Measurements from ENCODE around the gene KCNH5. TPM values are rescaled to one million over a fixed set of nuclear protein-coding genes. Genes with fewer than 3 reads are reported as not detected.

KCNH5 gene
- polyA plus RNA-seq, 1 donor (not counting 4 experiments of a cell fraction or from before 2014, with no cell fraction given), result 0.04 TPM

GRCh38 chr14:62778852-62779251 is 266.4 kb downstream of the KCNH5 start:
- no peaks in the 10 kb centered on the region for H3K9me3 ChIP-seq (ENCODE audit: control insufficient read depth, low read depth, low read length)
- dilution Hi-C loops (cut with MboI; ENCODE audit: extremely low pct_ligation_motif_present, low sequenced_read_pairs), result no loop called here
- no peaks in the 10 kb centered on the region for H3K79me2 ChIP-seq (ENCODE audit: control insufficient read depth, insufficient read depth, low read length)
- TF ChIP-seq CTCF (optimal IDR thresholded peaks at IDR 0.05 in 1 of 3, IDR thresholded peaks at IDR 0.05 in 1 of 3, conservative IDR thresholded peaks at IDR 0.05 in 1 of 3; ENCODE audit: extremely low read depth in 1 of 3, insufficient read depth in 2 of 3, low read length in 3 of 3) (no peak), EZH2 (IDR thresholded peaks at IDR 0.05; ENCODE audit: low read length) (no peak)
- H3K9ac ChIP-seq (ENCODE audit: control insufficient read depth, extremely low read depth, insufficient read depth, low read length), result no peak overlapping the region
- H3K4me3 ChIP-seq (ENCODE audit: control insufficient read depth in 2 of 3, extremely low read depth in 1 of 3, insufficient read depth in 2 of 3, low read depth in 1 of 3, low read length in 3 of 3), result no peak overlapping the region
- DNase-seq (ENCODE audit: low read depth, low spot score) (no peak), FAIRE-seq (no peak)
- H3K4me2 ChIP-seq (ENCODE audit: control insufficient read depth, extremely low read depth, insufficient read depth, low read depth, low read length), result no peak overlapping the region
- H3K36me3 ChIP-seq (ENCODE audit: control insufficient read depth in 2 of 2, extremely low read depth in 1 of 2, insufficient read depth in 2 of 2, low read length in 2 of 2), result no peaks in the 10 kb centered on the region
- H2AFZ ChIP-seq (ENCODE audit: control insufficient read depth, low read length), result no peak overlapping the region
- no peaks in the 10 kb centered on the region for H3K4me1 ChIP-seq (ENCODE audit: control insufficient read depth, extremely low read depth, insufficient read depth, low read length)
- H4K20me1 ChIP-seq (ENCODE audit: control insufficient read depth, extremely low read depth, insufficient read depth, low read length), result no peaks in the 10 kb centered on the region
- H3K27ac ChIP-seq (ENCODE audit: control insufficient read depth, insufficient read depth, low read length), result no peak overlapping the region
- H3K27me3 ChIP-seq (ENCODE audit: control insufficient read depth, extremely low read depth, insufficient read depth, low read length), result no peaks in the 10 kb centered on the region
- no peaks in the 10 kb centered on the region for H3K9me1 ChIP-seq (ENCODE audit: control insufficient read depth, extremely low read depth, insufficient read depth, low read length)

GRCh38 chr14:62778310-62778709 is 266.9 kb downstream of the KCNH5 start:
- no peaks in the 10 kb centered on the region for H3K27me3 ChIP-seq (ENCODE audit: control insufficient read depth, extremely low read depth, insufficient read depth, low read length)
- no peak overlapping the region for H3K27ac ChIP-seq (ENCODE audit: control insufficient read depth, insufficient read depth, low read length)
- no peaks in the 10 kb centered on the region for H3K36me3 ChIP-seq (ENCODE audit: control insufficient read depth in 2 of 2, extremely low read depth in 1 of 2, insufficient read depth in 2 of 2, low read length in 2 of 2)
- no peaks in the 10 kb centered on the region for H3K4me1 ChIP-seq (ENCODE audit: control insufficient read depth, extremely low read depth, insufficient read depth, low read length)
- DNase-seq (ENCODE audit: low read depth, low spot score) (no peak), FAIRE-seq (no peak)
- no peaks in the 10 kb centered on the region for H3K79me2 ChIP-seq (ENCODE audit: control insufficient read depth, insufficient read depth, low read length)
- dilution Hi-C loops (cut with MboI; ENCODE audit: extremely low pct_ligation_motif_present, low sequenced_read_pairs), result no loop called here
- no peak overlapping the region for H3K9ac ChIP-seq (ENCODE audit: control insufficient read depth, extremely low read depth, insufficient read depth, low read length)
- no peak overlapping the region for H3K4me2 ChIP-seq (ENCODE audit: control insufficient read depth, extremely low read depth, insufficient read depth, low read depth, low read length)
- no peaks in the 10 kb centered on the region for H4K20me1 ChIP-seq (ENCODE audit: control insufficient read depth, extremely low read depth, insufficient read depth, low read length)
- H2AFZ ChIP-seq (ENCODE audit: control insufficient read depth, low read length), result no peak overlapping the region
- H3K9me3 ChIP-seq (ENCODE audit: control insufficient read depth, low read depth, low read length), result no peaks in the 10 kb centered on the region
- TF ChIP-seq EZH2 (IDR thresholded peaks at IDR 0.05; ENCODE audit: low read length), result no peak
- no peaks in the 10 kb centered on the region for H3K9me1 ChIP-seq (ENCODE audit: control insufficient read depth, extremely low read depth, insufficient read depth, low read length)
- no peak overlapping the region for H3K4me3 ChIP-seq (ENCODE audit: control insufficient read depth in 2 of 3, extremely low read depth in 1 of 3, insufficient read depth in 2 of 3, low read depth in 1 of 3, low read length in 3 of 3)

GRCh38 chr14:62777510-62777909 is 267.7 kb downstream of the KCNH5 start:
- TF ChIP-seq EZH2 (IDR thresholded peaks at IDR 0.05; ENCODE audit: low read length) (no peak), CTCF (optimal IDR thresholded peaks at IDR 0.05 in 1 of 3, IDR thresholded peaks at IDR 0.05 in 1 of 3, conservative IDR thresholded peaks at IDR 0.05 in 1 of 3; ENCODE audit: extremely low read depth in 1 of 3, insufficient read depth in 2 of 3, low read length in 3 of 3) (no peak)
- H3K27ac ChIP-seq (ENCODE audit: control insufficient read depth, insufficient read depth, low read length), result no peak overlapping the region
- no peaks in the 10 kb centered on the region for H3K4me1 ChIP-seq (ENCODE audit: control insufficient read depth, extremely low read depth, insufficient read depth, low read length)
- H3K4me3 ChIP-seq (ENCODE audit: control insufficient read depth in 2 of 3, extremely low read depth in 1 of 3, insufficient read depth in 2 of 3, low read depth in 1 of 3, low read length in 3 of 3), result no peak overlapping the region
- H3K9ac ChIP-seq (ENCODE audit: control insufficient read depth, extremely low read depth, insufficient read depth, low read length), result no peak overlapping the region
- no peak for DNase-seq (ENCODE audit: low read depth, low spot score)
- FAIRE-seq, result no peak
- H3K9me3 ChIP-seq (ENCODE audit: control insufficient read depth, low read depth, low read length), result no peaks in the 10 kb centered on the region
- no peaks in the 10 kb centered on the region for H3K9me1 ChIP-seq (ENCODE audit: control insufficient read depth, extremely low read depth, insufficient read depth, low read length)
- no peaks in the 10 kb centered on the region for H3K27me3 ChIP-seq (ENCODE audit: control insufficient read depth, extremely low read depth, insufficient read depth, low read length)
- dilution Hi-C loops (cut with MboI; ENCODE audit: extremely low pct_ligation_motif_present, low sequenced_read_pairs), result no loop called here
- no peaks in the 10 kb centered on the region for H4K20me1 ChIP-seq (ENCODE audit: control insufficient read depth, extremely low read depth, insufficient read depth, low read length)
- H3K36me3 ChIP-seq (ENCODE audit: control insufficient read depth in 2 of 2, extremely low read depth in 1 of 2, insufficient read depth in 2 of 2, low read length in 2 of 2), result no peaks in the 10 kb centered on the region
- H3K79me2 ChIP-seq (ENCODE audit: control insufficient read depth, insufficient read depth, low read length), result no peaks in the 10 kb centered on the region
- no peak overlapping the region for H3K4me2 ChIP-seq (ENCODE audit: control insufficient read depth, extremely low read depth, insufficient read depth, low read depth, low read length)
- no peak overlapping the region for H2AFZ ChIP-seq (ENCODE audit: control insufficient read depth, low read length)

Measured in keratinocyte (primary cell).